Measurements from ENCODE around the gene LEAP2. TPM values are rescaled to one million over a fixed set of nuclear protein-coding genes. Genes with fewer than 3 reads are reported as not detected.

LEAP2 gene
- total and polyA plus RNA-seq, 2 of the 8 experiments (the other 6 are each of a cell fraction or from before 2014, with no cell fraction given), result 1.8 to 2.9 TPM

- H4K5ac ChIP-seq (ENCODE audit: insufficient read length, low read depth, low read length), result no peak overlapping the region
- no peak overlapping the region for H3K4me2 ChIP-seq (ENCODE audit: insufficient read depth in 1 of 2, low read depth in 2 of 2, low read length in 2 of 2)
- H2AK5ac ChIP-seq (ENCODE audit: low read depth, low read length), result no peak overlapping the region
- H2BK120ac ChIP-seq (replicated peaks; ENCODE audit: low read depth, low read length), result no peak overlapping the region
- H2BK15ac ChIP-seq (ENCODE audit: low read length), result no peak overlapping the region
- H2BK20ac ChIP-seq (ENCODE audit: low read length), result no peak overlapping the region
- H4K91ac ChIP-seq (replicated peaks; ENCODE audit: insufficient read length, low read length), result no peak overlapping the region
- peaks cover 3% of the 10 kb centered on the region; the same call in 1 of the 2 replicates for H3K79me1 ChIP-seq (ENCODE audit: low read depth, low read length)
- no peak overlapping the region for H4K8ac ChIP-seq (ENCODE audit: extremely low read depth, insufficient read depth, low read length)
- no peak overlapping the region for H3K23ac ChIP-seq (ENCODE audit: insufficient read length)
- H3K4me1 ChIP-seq (replicated peaks in 1 of 4; ENCODE audit: control insufficient read depth in 3 of 4, insufficient read depth in 4 of 4, low read length in 3 of 4), result peaks cover 4 to 7% (median 6%) of the 10 kb centered on the region in 4 experiments; a peak in 5 of 7 replicates
- H3K9ac ChIP-seq (replicated peaks in 1 of 4; ENCODE audit: extremely low read depth in 1 of 4, low read depth in 3 of 4, low read length in 3 of 4), result no peak overlapping the region
- no peak overlapping the region for H2BK12ac ChIP-seq (ENCODE audit: low read depth, low read length)
- no peak overlapping the region for H3K4ac ChIP-seq (replicated peaks; ENCODE audit: insufficient read length, low read depth, low read length)
- no peak overlapping the region for H3K27ac ChIP-seq (ENCODE audit: low read depth, low read length)
- H3K18ac ChIP-seq (ENCODE audit: extremely low read depth, low read length), result no peak overlapping the region
- DNase-seq (ENCODE audit: low read depth in 1 of 2, low spot score in 2 of 2), result no peak
- no peak overlapping the region for H3K14ac ChIP-seq (ENCODE audit: insufficient read length)
- no peak overlapping the region for H3K56ac ChIP-seq (replicated peaks; ENCODE audit: insufficient read length, low read depth, low read length)
- H3K23me2 ChIP-seq (ENCODE audit: low read depth, low read length), result peaks cover 9% of the 10 kb centered on the region
- peaks cover 6 to 29% (median 14%) of the 10 kb centered on the region in 4 experiments for H3K36me3 ChIP-seq (ENCODE audit: control insufficient read depth in 2 of 4, insufficient read depth in 4 of 4, low read length in 3 of 4)
- peaks cover 0 to 2% of the 10 kb centered on the region in 2 experiments for H4K20me1 ChIP-seq (replicated peaks in 1 of 2; ENCODE audit: control insufficient read depth in 1 of 2, insufficient read depth in 2 of 2, low read length in 2 of 2)
- no peaks in the 10 kb centered on the region for H3K9me3 ChIP-seq (ENCODE audit: insufficient read depth in 2 of 2, low read depth in 1 of 2, low read length in 1 of 2)
- FAIRE-seq, result no peak
- H3K79me2 ChIP-seq (ENCODE audit: control insufficient read depth in 1 of 2, insufficient read depth in 2 of 2, low read length in 2 of 2), result peaks cover 3 to 13% of the 10 kb centered on the region in 2 experiments; a peak in 2 of 4 replicates
- H3K4me3 ChIP-seq (ENCODE audit: extremely low read depth in 1 of 4, insufficient read depth in 2 of 4, low read depth in 3 of 4, low read length in 4 of 4), result no peak overlapping the region
- H2BK5ac ChIP-seq (ENCODE audit: low read depth, low read length), result no peak overlapping the region
- POLR2A ChIA-PET (ENCODE audit: partially characterized antibody), result interaction anchor here (0.6 to 1.2 kb wide), 3 partner anchors 14 to 417 kb away, joined by 3 read pairs; no protein-coding TSS in a partner anchor
- 91% methylated on average over 4 of the region's 4 CpGs; no CpG with 5 or more reads in 1 of the 2 experiments for WGBS, 2 experiments (ENCODE audit: extremely low coverage in 1 of 2, insufficient coverage in 1 of 2, insufficient read length in 1 of 2, insufficient replicate concordance in 2 of 2, low coverage in 1 of 2, low lambda C conversion rate in 2 of 2, missing lambda C conversion rate in 1 of 2)
- CTCF ChIA-PET (ENCODE audit: partially characterized antibody), result interaction anchor here (0.6 to 32.2 kb wide), 5 partner anchors 10 to 115 kb away, joined by 3 to 465 read pairs (median 4); partner anchors contain the start of gene SHROOM1
- no peak overlapping the region for H2AFZ ChIP-seq (ENCODE audit: low read length)
- H3K27me3 ChIP-seq (replicated peaks in 1 of 4; ENCODE audit: control insufficient read depth in 3 of 4, extremely low read depth in 1 of 4, insufficient read depth in 3 of 4, low read length in 3 of 4), result no peaks in the 10 kb centered on the region
- TF ChIP-seq POLR2AphosphoS5 (IDR thresholded peaks at IDR 0.05; ENCODE audit: low read depth, low read length), result peak; percentile 54; the same call in 1 of the 2 replicates
- TF ChIP-seq SIRT6 (IDR thresholded peaks at IDR 0.05; ENCODE audit: low read length), result no peak
- no peak for TF ChIP-seq KDM4A (IDR thresholded peaks at IDR 0.05; ENCODE audit: low read depth, low read length, severe bottlenecking)
- no peak for TF ChIP-seq TAF1 (IDR thresholded peaks at IDR 0.05; ENCODE audit: low read depth, low read length)
- TF ChIP-seq KDM5A (IDR thresholded peaks at IDR 0.05; ENCODE audit: low read length), result no peak
- TF ChIP-seq USF2 (IDR thresholded peaks at IDR 0.05; ENCODE audit: low read length), result no peak
- TF ChIP-seq FOSL1 (IDR thresholded peaks at IDR 0.05; ENCODE audit: insufficient read depth, low read depth, low read length), result no peak
These were observed 4.7 kb upstream of the LEAP2 start for GRCh38 chr5:132868754-132869153.

Data from H1 (cell line).